NCI-H2196 treated with DMSO at 0.1 percent for 48 hours (cell line): ENCODE data around the gene SCN1B.
"Not testable (repeated sequence)": the region's sequence is repeated elsewhere in the genome, so short reads cannot be mapped to it uniquely, and the experiment has no call there.

Source experiments
- DNase-seq: peaks from one replicate; lab custom pipeline; 2025; ENCODE audit not compliant: unreplicated experiment; lab: John Stamatoyannopoulos, UW

SCN1B gene

GRCh38 chr19:35030257-35031071 is at the start of gene SCN1B:
TSS of gene SCN1B (plus strand) at chr19:35030470. CDS start at chr19:35030821, 351 bp downstream.
- no peak for DNase-seq

GRCh38 chr19:34982275-34982674 is 48.0 kb upstream of the SCN1B start:
- no peak for DNase-seq

GRCh38 chr19:34983786-34984185 is 46.5 kb upstream of the SCN1B start:
- DNase-seq, result no peak

- no peak for DNase-seq
These were observed 46.0 kb upstream of the SCN1B start for GRCh38 chr19:34984287-34984686.

GRCh38 chr19:34985249-34986022 is 44.8 kb upstream of the SCN1B start:
- DNase-seq, result no peak

- DNase-seq, result no peak
These were observed 42.2 kb upstream of the SCN1B start for GRCh38 chr19:34988119-34988518.

- DNase-seq, result no peak
These were observed 41.0 kb upstream of the SCN1B start for GRCh38 chr19:34989298-34989697.

- no peak for DNase-seq
These were observed 39.6 kb upstream of the SCN1B start for GRCh38 chr19:34990578-34991192.

- DNase-seq, result no peak
These were observed 38.5 kb upstream of the SCN1B start for GRCh38 chr19:34991542-34992333.

- DNase-seq, result not testable (repeated sequence)
These were observed 37.7 kb upstream of the SCN1B start for GRCh38 chr19:34992582-34992981.

GRCh38 chr19:34994286-34994642 is 36.0 kb upstream of the SCN1B start:
- no peak for DNase-seq

- DNase-seq, result peak; percentile 73
These were observed 35.4 kb upstream of the SCN1B start for GRCh38 chr19:34994643-34995541.

- DNase-seq, result no peak
These were observed 34.7 kb upstream of the SCN1B start for GRCh38 chr19:34995551-34995950.

GRCh38 chr19:34997071-34997617 is 33.1 kb upstream of the SCN1B start:
- no peak for DNase-seq

GRCh38 chr19:34998224-34998623 is 32.0 kb upstream of the SCN1B start:
- not testable (repeated sequence) for DNase-seq

GRCh38 chr19:34998777-34999497 is 31.3 kb upstream of the SCN1B start:
- no peak for DNase-seq

GRCh38 chr19:34999498-35000337 is 30.6 kb upstream of the SCN1B start, which contains the start of gene GRAMD1A:
TSS of gene GRAMD1A (plus strand) at chr19:35000323. CDS start at chr19:35000479, 156 bp downstream.
- DNase-seq, result peak; percentile 78

- DNase-seq, result no peak
These were observed 30.0 kb upstream of the SCN1B start for GRCh38 chr19:35000338-35000646.
